Astrocyte (in vitro differentiated cells and primary cell): Measurements from ENCODE around the gene SLC26A3. TPM values are rescaled to one million over a fixed set of nuclear protein-coding genes. Genes with fewer than 3 reads are reported as not detected.

ENCODE experiments used
- DNase-seq: peaks from one replicate; pipeline ENCODE4 v3.0.0-alpha.2; 2010; ENCODE audit warnings: low read depth
- FAIRE-seq: peaks from 2 replicates; lab custom pipeline; 2011; peaks lifted over from hg19 to GRCh38; lab: Jason Lieb, UNC
- H2AFZ ChIP-seq: 2 replicates; pipeline ENCODE4 v1.6.0; 2012; ENCODE audit warnings: low read depth, low read length, inconsistent platforms
- H3K27ac ChIP-seq: 2 replicates; pipeline ENCODE4 v1.5.1; 2011; ENCODE audit warnings: low read depth, low read length, inconsistent platforms
- H3K27me3 ChIP-seq: 2 replicates; pipeline ENCODE4 v1.6.0; 2011; ENCODE audit warnings: low read length, inconsistent platforms; ENCODE audit not compliant: insufficient read depth
- H3K36me3 ChIP-seq: 2 replicates; pipeline ENCODE4 v1.5.1; 2011; ENCODE audit warnings: low read length, inconsistent platforms; ENCODE audit not compliant: insufficient read depth
- H3K4me1 ChIP-seq: 2 replicates; pipeline ENCODE4 v1.5.1; 2011; ENCODE audit warnings: low read length, inconsistent platforms; ENCODE audit not compliant: insufficient read depth
- H3K4me2 ChIP-seq: 2 replicates; pipeline ENCODE4 v1.6.0; 2012; ENCODE audit warnings: low read length, inconsistent platforms
- H3K4me3 ChIP-seq: 2 replicates; pipeline ENCODE4 v1.5.1; 2011; ENCODE audit warnings: low read depth, mild to moderate bottlenecking, low read length, inconsistent platforms; ENCODE audit not compliant: insufficient read depth
- H3K79me2 ChIP-seq: 2 replicates; pipeline ENCODE4 v1.6.0; 2012; ENCODE audit warnings: mild to moderate bottlenecking, low read length, inconsistent platforms; ENCODE audit not compliant: insufficient read depth
- H3K9ac ChIP-seq: 2 replicates; pipeline ENCODE4 v1.6.0; 2012; ENCODE audit warnings: mild to moderate bottlenecking, low read length, inconsistent platforms
- H3K9me3 ChIP-seq: 2 replicates; pipeline ENCODE4 v1.5.1; 2012; ENCODE audit warnings: low read depth, mild to moderate bottlenecking, low read length, inconsistent platforms; ENCODE audit not compliant: insufficient read depth
- H4K20me1 ChIP-seq: 2 replicates; pipeline ENCODE4 v1.6.0; 2012; ENCODE audit warnings: low read length, inconsistent platforms; ENCODE audit not compliant: insufficient read depth
- H3K27ac Mint-ChIP-seq: one replicate; pipeline ENCODE4 v1.8.0; 2021; ENCODE audit warnings: mild to moderate bottlenecking, mixed read lengths; ENCODE audit not compliant: unreplicated experiment
- H3K27me3 Mint-ChIP-seq: one replicate; pipeline ENCODE4 v1.8.0; 2021; ENCODE audit warnings: low read depth, mixed read lengths; ENCODE audit not compliant: unreplicated experiment
- H3K36me3 Mint-ChIP-seq: one replicate; pipeline ENCODE4 v1.8.0; 2021; ENCODE audit warnings: low read depth, mixed read lengths; ENCODE audit not compliant: unreplicated experiment
- H3K4me1 Mint-ChIP-seq: one replicate; pipeline ENCODE4 v1.8.0; 2021; ENCODE audit warnings: low read depth, mixed read lengths; ENCODE audit not compliant: unreplicated experiment
- H3K4me3 Mint-ChIP-seq: one replicate; pipeline ENCODE4 v1.8.0; 2021; ENCODE audit warnings: mild to moderate bottlenecking, moderate library complexity, mixed read lengths; ENCODE audit not compliant: unreplicated experiment
- H3K9me3 Mint-ChIP-seq: one replicate; pipeline ENCODE4 v1.8.0; 2021; ENCODE audit warnings: mild to moderate bottlenecking, mixed read lengths; ENCODE audit not compliant: unreplicated experiment
- EZH2 ChIP-seq: IDR thresholded peaks from 2 replicates; pipeline ENCODE4 v1.6.1; 2012; ENCODE audit warnings: mild to moderate bottlenecking, low read length, inconsistent platforms; ENCODE audit not compliant: insufficient read depth
- total RNA-seq: library from RNA; stranded (reverse); gene quantifications from 2 replicates; pipeline ENCODE4 v1.2.1, GENCODE V29; 2021
- TF ChIP-seq, protein P1 (sequence below): IDR thresholded peaks from 2 replicates; pipeline ENCODE4 v1.5.1; 2011; ENCODE audit warnings: low read depth, mild to moderate bottlenecking, inconsistent platforms, low read length, moderate library complexity; ENCODE audit not compliant: insufficient read depth

The SLC26A3 gene
- total RNA-seq, 1 donor from 2014 or later: not detected

DNA sequence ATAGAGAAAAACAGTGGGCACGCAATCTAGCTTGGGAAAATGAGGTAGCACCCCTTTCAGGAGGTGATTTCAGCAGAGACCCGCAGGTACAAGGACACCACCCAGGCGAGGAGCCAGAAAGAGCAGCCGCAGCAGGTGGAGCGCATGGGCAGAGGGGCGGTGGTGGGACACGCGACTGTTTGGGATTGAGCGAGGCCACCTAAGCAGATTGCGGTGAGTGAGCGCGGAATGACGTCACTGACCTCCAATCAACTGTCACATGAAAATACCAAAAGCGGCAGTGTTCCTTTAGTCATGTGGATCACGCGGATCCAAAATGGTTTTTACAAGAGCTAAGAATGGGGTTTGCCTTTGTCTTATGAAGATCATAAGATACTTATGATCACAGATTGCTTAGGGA, 40.2 kb upstream of the SLC26A3 start:
- H4K20me1 ChIP-seq: no peaks in the 10 kb centered on the region
- H3K36me3 ChIP-seq: no peaks in the 10 kb centered on the region
- no peak overlapping the region for H3K4me2 ChIP-seq
- Mint-ChIP-seq H3K27me3 (peaks cover 5% of the 10 kb centered on the region), H3K36me3 (no peaks in the 10 kb centered on the region), H3K4me1 (no peaks in the 10 kb centered on the region), H3K27ac (no peak overlapping the region), H3K4me3 (no peak overlapping the region), H3K9me3 (peaks cover 6% of the 10 kb centered on the region)
- H3K27ac ChIP-seq: no peak overlapping the region
- H3K4me1 ChIP-seq: no peaks in the 10 kb centered on the region
- DNase-seq: no peak
- no peaks in the 10 kb centered on the region for H3K79me2 ChIP-seq
- H3K27me3 ChIP-seq: no peaks in the 10 kb centered on the region
- H2AFZ ChIP-seq: no peak overlapping the region
- no peaks in the 10 kb centered on the region for H3K9me3 ChIP-seq
- FAIRE-seq: no peak
- no peak overlapping the region for H3K9ac ChIP-seq
- H3K4me3 ChIP-seq: no peak overlapping the region
- no peak for TF ChIP-seq EZH2
- TF ChIP-seq, protein P1, sequence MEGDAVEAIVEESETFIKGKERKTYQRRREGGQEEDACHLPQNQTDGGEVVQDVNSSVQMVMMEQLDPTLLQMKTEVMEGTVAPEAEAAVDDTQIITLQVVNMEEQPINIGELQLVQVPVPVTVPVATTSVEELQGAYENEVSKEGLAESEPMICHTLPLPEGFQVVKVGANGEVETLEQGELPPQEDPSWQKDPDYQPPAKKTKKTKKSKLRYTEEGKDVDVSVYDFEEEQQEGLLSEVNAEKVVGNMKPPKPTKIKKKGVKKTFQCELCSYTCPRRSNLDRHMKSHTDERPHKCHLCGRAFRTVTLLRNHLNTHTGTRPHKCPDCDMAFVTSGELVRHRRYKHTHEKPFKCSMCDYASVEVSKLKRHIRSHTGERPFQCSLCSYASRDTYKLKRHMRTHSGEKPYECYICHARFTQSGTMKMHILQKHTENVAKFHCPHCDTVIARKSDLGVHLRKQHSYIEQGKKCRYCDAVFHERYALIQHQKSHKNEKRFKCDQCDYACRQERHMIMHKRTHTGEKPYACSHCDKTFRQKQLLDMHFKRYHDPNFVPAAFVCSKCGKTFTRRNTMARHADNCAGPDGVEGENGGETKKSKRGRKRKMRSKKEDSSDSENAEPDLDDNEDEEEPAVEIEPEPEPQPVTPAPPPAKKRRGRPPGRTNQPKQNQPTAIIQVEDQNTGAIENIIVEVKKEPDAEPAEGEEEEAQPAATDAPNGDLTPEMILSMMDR: no peak

- peaks cover 6% of the 10 kb centered on the region for H3K27me3 Mint-ChIP-seq
- no peak overlapping the region for H3K27ac Mint-ChIP-seq
- no peak for DNase-seq
- H3K9me3 Mint-ChIP-seq: peaks cover 6% of the 10 kb centered on the region
- no peaks in the 10 kb centered on the region for H3K79me2 ChIP-seq
- no peaks in the 10 kb centered on the region for H3K27me3 ChIP-seq
- H3K4me3 ChIP-seq: no peak overlapping the region
- TF ChIP-seq EZH2: no peak
- TF ChIP-seq, protein P1: no peak
- no peaks in the 10 kb centered on the region for H3K9me3 ChIP-seq
- no peaks in the 10 kb centered on the region for H3K4me1 ChIP-seq
- no peaks in the 10 kb centered on the region for H3K4me1 Mint-ChIP-seq
- H2AFZ ChIP-seq: no peak overlapping the region
- no peaks in the 10 kb centered on the region for H4K20me1 ChIP-seq
- no peak for FAIRE-seq
- H3K36me3 Mint-ChIP-seq: no peaks in the 10 kb centered on the region
- H3K4me3 Mint-ChIP-seq: no peak overlapping the region
- no peak overlapping the region for H3K4me2 ChIP-seq
- no peak overlapping the region for H3K27ac ChIP-seq
- H3K9ac ChIP-seq: no peak overlapping the region
- no peaks in the 10 kb centered on the region for H3K36me3 ChIP-seq
Measured at GRCh38 chr7:107842213-107842612, 39.2 kb upstream of the SLC26A3 start.

DNA sequence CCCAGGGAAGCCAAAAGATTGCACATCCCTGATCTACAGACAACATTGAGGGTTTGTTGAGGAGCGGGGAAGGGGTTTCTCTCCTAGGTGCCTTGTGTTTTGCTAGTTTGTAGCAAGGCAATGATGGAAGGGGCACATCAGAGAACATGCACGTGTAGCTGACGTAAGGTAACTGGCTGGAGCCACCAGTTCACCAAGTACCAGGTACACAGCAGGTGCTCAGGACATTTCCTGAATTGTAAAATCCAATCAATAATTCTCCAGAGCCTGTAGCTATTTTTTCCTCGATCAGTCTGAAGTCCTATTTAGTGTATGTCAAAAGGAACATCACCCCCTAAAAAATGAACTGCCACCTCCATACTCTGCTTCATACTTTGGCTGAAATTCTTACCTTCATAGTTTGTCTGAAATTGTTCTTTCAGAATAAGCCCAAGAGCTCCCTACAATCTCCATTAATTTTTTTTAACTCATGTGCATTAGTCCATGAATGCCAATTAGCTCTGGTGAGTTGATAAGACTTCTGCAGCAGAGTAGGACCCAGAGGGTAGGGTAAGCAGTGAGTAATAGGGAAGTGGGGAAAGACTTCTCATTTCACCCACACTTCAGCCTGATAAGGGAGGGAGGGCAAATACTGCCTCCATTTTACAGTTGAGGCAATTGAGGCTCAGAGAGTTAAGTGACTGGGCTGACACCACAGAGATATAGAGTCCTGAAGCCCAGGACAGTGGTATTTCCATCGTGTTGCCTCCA, 36.0 kb upstream of the SLC26A3 start:
- no peak overlapping the region for H3K9ac ChIP-seq
- no peak overlapping the region for H2AFZ ChIP-seq
- H3K79me2 ChIP-seq: no peaks in the 10 kb centered on the region
- no peak overlapping the region for H3K4me3 Mint-ChIP-seq
- H3K4me3 ChIP-seq: no peak overlapping the region
- TF ChIP-seq, protein P1: no peak
- no peak for TF ChIP-seq EZH2
- H3K36me3 ChIP-seq: no peaks in the 10 kb centered on the region
- no peaks in the 10 kb centered on the region for H3K4me1 Mint-ChIP-seq
- H3K27me3 ChIP-seq: no peaks in the 10 kb centered on the region
- H3K27me3 Mint-ChIP-seq: peaks cover 3% of the 10 kb centered on the region
- H3K9me3 Mint-ChIP-seq: peaks cover 4% of the 10 kb centered on the region
- H4K20me1 ChIP-seq: no peaks in the 10 kb centered on the region
- H3K36me3 Mint-ChIP-seq: no peaks in the 10 kb centered on the region
- no peak overlapping the region for H3K4me2 ChIP-seq
- no peaks in the 10 kb centered on the region for H3K4me1 ChIP-seq
- no peak overlapping the region for H3K27ac ChIP-seq
- FAIRE-seq (no peak), DNase-seq (no peak)
- no peak overlapping the region for H3K27ac Mint-ChIP-seq
- H3K9me3 ChIP-seq: no peaks in the 10 kb centered on the region
